H1 (cell line): Measurements from ENCODE around the gene SYNJ2. TPM values are rescaled to one million over a fixed set of nuclear protein-coding genes. Genes with fewer than 3 reads are reported as not detected.

ENCODE experiments used
- CTCF ChIA-PET: fragments of 300-600 bp; sonication (Branson Sonifier 250); formaldehyde crosslinking; loops from one replicate; lab custom pipeline; 2021; ENCODE audit not compliant: partially characterized antibody; lab: Charles Lee
- POLR2A ChIA-PET: fragments of 300-600 bp; sonication (Branson Sonifier 250); formaldehyde crosslinking; loops from one replicate; lab custom pipeline; 2021; ENCODE audit warnings: inconsistent platforms; ENCODE audit not compliant: partially characterized antibody; lab: Charles Lee
- DNase-seq, 2 experiments: peaks; one replicate each; pipeline versions ENCODE4 v3.0.0 to v3.0.0-alpha.2; 2010 to 2022; ENCODE audit warnings: low spot score in 2 of 2, low read depth in 1 of 2, mixed read lengths in 1 of 2
- FAIRE-seq: peaks from 2 replicates; lab custom pipeline; 2011; peaks lifted over from hg19 to GRCh38; lab: Jason Lieb, UNC
- H2AFZ ChIP-seq: 2 replicates; pipeline ENCODE4 v1.8.1; 2012; ENCODE audit warnings: low read length, inconsistent platforms
- H2AK5ac ChIP-seq: 2 replicates; pipeline ENCODE4 v1.6.1; 2013; ENCODE audit warnings: low read depth, low read length
- H2BK120ac ChIP-seq: replicated peaks from 2 replicates; pipeline ENCODE3; 2013; ENCODE audit warnings: low read depth, low read length, inconsistent platforms
- H2BK12ac ChIP-seq: 2 replicates; pipeline ENCODE4 v1.6.1; 2013; ENCODE audit warnings: low read depth, low read length
- H2BK15ac ChIP-seq: 2 replicates; pipeline ENCODE4 v1.6.1; 2013; ENCODE audit warnings: low read length
- H2BK20ac ChIP-seq: 2 replicates; pipeline ENCODE4 v1.6.1; 2013; ENCODE audit warnings: low read length
- H2BK5ac ChIP-seq: 2 replicates; pipeline ENCODE4 v1.6.1; 2013; ENCODE audit warnings: low read depth, low read length
- H3K14ac ChIP-seq: 2 replicates; pipeline ENCODE4 v1.6.1; 2013; ENCODE audit warnings: inconsistent platforms; ENCODE audit not compliant: insufficient read length
- H3K18ac ChIP-seq: 2 replicates; pipeline ENCODE4 v1.6.1; 2013; ENCODE audit warnings: low read length; ENCODE audit errors: extremely low read depth
- H3K23ac ChIP-seq: 2 replicates; pipeline ENCODE4 v1.6.1; 2013; ENCODE audit warnings: inconsistent platforms; ENCODE audit not compliant: insufficient read length
- H3K23me2 ChIP-seq: 2 replicates; pipeline ENCODE4 v1.6.1; 2013; ENCODE audit warnings: low read depth, low read length
- H3K27ac ChIP-seq: 2 replicates; pipeline ENCODE4 v1.6.1; 2011; ENCODE audit warnings: low read depth, low read length, inconsistent platforms
- H3K27me3 ChIP-seq, 4 experiments: replicated peaks in 1 of 4; 1 replicate in 1 of 4; 2 replicates in 3 of 4; pipeline versions ENCODE4 v1.6.1 to v1.8.1; 2011 to 2013; ENCODE audit warnings: low read length in 3 of 4, mild to moderate bottlenecking in 3 of 4, inconsistent platforms in 2 of 4, mixed read lengths in 2 of 4, moderate library complexity in 1 of 4; ENCODE audit not compliant: control insufficient read depth in 3 of 4, insufficient read depth in 3 of 4; ENCODE audit errors: extremely low read depth in 1 of 4
- H3K36me3 ChIP-seq, 4 experiments: 2 replicates each; pipeline versions ENCODE4 v1.6.1 to v1.8.1; 2011 to 2013; ENCODE audit warnings: mild to moderate bottlenecking in 4 of 4, low read length in 3 of 4, moderate library complexity in 2 of 4, control low read depth in 1 of 4, inconsistent platforms in 1 of 4; ENCODE audit not compliant: insufficient read depth in 4 of 4, control insufficient read depth in 2 of 4
- H3K4ac ChIP-seq: replicated peaks from 2 replicates; pipeline ENCODE3; 2013; ENCODE audit warnings: low read length, low read depth, mixed read lengths, inconsistent platforms; ENCODE audit not compliant: insufficient read length
- H3K4me1 ChIP-seq, 4 experiments: replicated peaks in 1 of 4; 1 replicate in 1 of 4; 2 replicates in 3 of 4; pipeline versions ENCODE4 v1.6.1 to v1.8.1; 2011 to 2013; ENCODE audit warnings: low read length in 3 of 4, inconsistent platforms in 2 of 4, mixed read lengths in 1 of 4; ENCODE audit not compliant: insufficient read depth in 4 of 4, control insufficient read depth in 3 of 4
- H3K4me2 ChIP-seq, 2 experiments: 2 replicates each; pipeline versions ENCODE4 v1.6.1 to v1.8.1; 2011 to 2013; ENCODE audit warnings: low read depth in 2 of 2, low read length in 2 of 2, control low read depth in 1 of 2, inconsistent platforms in 1 of 2, mild to moderate bottlenecking in 1 of 2; ENCODE audit not compliant: insufficient read depth in 1 of 2
- H3K4me3 ChIP-seq, 4 experiments: fragments of 200-600, 300-600 bp in 1 of 4; sonication (generic), shearing (Covaris generic), sonication (Bioruptor Twin) in 1 of 4; 2 replicates each; pipeline versions ENCODE4 v1.5.1 to v1.8.1; 2011 to 2016; ENCODE audit warnings: low read length in 4 of 4, low read depth in 3 of 4, control low read depth in 2 of 4, inconsistent platforms in 2 of 4, mild to moderate bottlenecking in 2 of 4, mixed read lengths in 1 of 4, moderate library complexity in 1 of 4; ENCODE audit not compliant: insufficient read depth in 2 of 4; ENCODE audit errors: extremely low read depth in 1 of 4
- H3K56ac ChIP-seq: replicated peaks from 2 replicates; pipeline ENCODE3; 2013; ENCODE audit warnings: low read depth, mild to moderate bottlenecking, mixed read lengths, low read length, inconsistent platforms; ENCODE audit not compliant: insufficient read length
- H3K79me1 ChIP-seq: 2 replicates; pipeline ENCODE4 v1.6.1; 2013; ENCODE audit warnings: low read depth, low read length, control low read depth
- H3K79me2 ChIP-seq, 2 experiments: 2 replicates each; pipeline versions ENCODE4 v1.6.1 to v1.8.1; 2012 to 2013; ENCODE audit warnings: low read length in 2 of 2, mild to moderate bottlenecking in 2 of 2, inconsistent platforms in 1 of 2; ENCODE audit not compliant: insufficient read depth in 2 of 2, control insufficient read depth in 1 of 2
- H3K9ac ChIP-seq, 4 experiments: replicated peaks in 1 of 4; 1 replicate in 1 of 4; 2 replicates in 3 of 4; pipeline versions ENCODE4 v1.6.1 to v1.8.1; 2011 to 2013; ENCODE audit warnings: low read depth in 3 of 4, low read length in 3 of 4, control low read depth in 2 of 4, mild to moderate bottlenecking in 2 of 4, moderate library complexity in 2 of 4, inconsistent platforms in 1 of 4; ENCODE audit errors: extremely low read depth in 1 of 4
- H3K9me3 ChIP-seq, 2 experiments: 2 replicates each; pipeline versions ENCODE4 v1.6.1 to v1.8.1; 2012 to 2013; ENCODE audit warnings: mild to moderate bottlenecking in 2 of 2, moderate library complexity in 2 of 2, control low read depth in 1 of 2, inconsistent platforms in 1 of 2, low read depth in 1 of 2, low read length in 1 of 2, mixed read lengths in 1 of 2; ENCODE audit not compliant: insufficient read depth in 2 of 2
- H4K20me1 ChIP-seq, 2 experiments: replicated peaks in 1 of 2; 2 replicates each; pipeline versions ENCODE3 to v1.8.1; 2011 to 2013; ENCODE audit warnings: inconsistent platforms in 2 of 2, low read length in 2 of 2, mild to moderate bottlenecking in 1 of 2; ENCODE audit not compliant: insufficient read depth in 2 of 2, control insufficient read depth in 1 of 2
- H4K5ac ChIP-seq: 2 replicates; pipeline ENCODE4 v1.6.1; 2013; ENCODE audit warnings: low read length, low read depth, mixed read lengths, inconsistent platforms; ENCODE audit not compliant: insufficient read length
- H4K8ac ChIP-seq: 2 replicates; pipeline ENCODE4 v1.8.0; 2013; ENCODE audit warnings: mild to moderate bottlenecking, moderate library complexity, low read length, inconsistent platforms; ENCODE audit not compliant: insufficient read depth; ENCODE audit errors: extremely low read depth
- H4K91ac ChIP-seq: replicated peaks from 2 replicates; pipeline ENCODE3; 2013; ENCODE audit warnings: low read length, mixed read lengths, inconsistent platforms; ENCODE audit not compliant: insufficient read length
- CBX5 ChIP-seq: fragments of 300-800, 300-1000 bp; sonication (generic); IDR thresholded peaks from 2 replicates; pipeline ENCODE4 v1.7.1; 2016; ENCODE audit warnings: antibody characterized with exemption, low read length, low read depth
- EGR1 ChIP-seq: IDR thresholded peaks from 2 replicates; pipeline ENCODE4 v1.6.1; 2011; ENCODE audit warnings: low read depth, low read length, borderline replicate concordance
- FOSL1 ChIP-seq: IDR thresholded peaks from 2 replicates; pipeline ENCODE4 v1.6.1; 2011; ENCODE audit warnings: mild to moderate bottlenecking, low read depth, low read length, moderate library complexity; ENCODE audit not compliant: insufficient read depth
- KDM5A ChIP-seq: fragments of 200-600 bp; IDR thresholded peaks from 2 replicates; pipeline ENCODE4 v1.7.1; 2012; ENCODE audit warnings: mild to moderate bottlenecking, low read length, inconsistent platforms, mixed read lengths
- POLR2A ChIP-seq, 2 experiments: IDR thresholded peaks; 1 replicate in 1 of 2; 2 replicates in 1 of 2; pipeline ENCODE4 v1.6.1; 2011; ENCODE audit warnings: low read depth in 2 of 2, low read length in 2 of 2, mild to moderate bottlenecking in 2 of 2; ENCODE audit errors: control extremely low read depth in 1 of 2
- RNF2 ChIP-seq: fragments of 200-900, 300-1000 bp; sonication (generic); IDR thresholded peaks from 2 replicates; pipeline ENCODE4 v1.7.1; 2016; ENCODE audit warnings: borderline replicate concordance, low read depth, mild to moderate bottlenecking, antibody characterized with exemption, low read length; ENCODE audit not compliant: poor library complexity, severe bottlenecking; ENCODE audit errors: missing control alignments
- SIN3A ChIP-seq, 2 experiments: IDR thresholded peaks in 1 of 2; conservative IDR thresholded peaks in 1 of 2; 2 replicates each; pipeline ENCODE4 v1.6.1; 2011 to 2012; ENCODE audit warnings: low read length in 2 of 2, improper control_type of control experiment in 1 of 2, low read depth in 1 of 2, mild to moderate bottlenecking in 1 of 2
- SP2 ChIP-seq: IDR thresholded peaks from 2 replicates; pipeline ENCODE4 v1.6.1; 2012; ENCODE audit warnings: mild to moderate bottlenecking, low read length, inconsistent platforms
- SP4 ChIP-seq: IDR thresholded peaks from 2 replicates; pipeline ENCODE4 v1.6.1; 2012; ENCODE audit warnings: low read length, inconsistent platforms
- SRF ChIP-seq: IDR thresholded peaks from 2 replicates; pipeline ENCODE4 v1.6.1; 2011; ENCODE audit warnings: mild to moderate bottlenecking, low read depth, low read length, moderate library complexity
- TAF1 ChIP-seq: IDR thresholded peaks from 2 replicates; pipeline ENCODE4 v1.6.1; 2011; ENCODE audit warnings: mild to moderate bottlenecking, low read depth, low read length
- TCF12 ChIP-seq: IDR thresholded peaks from 2 replicates; pipeline ENCODE4 v1.6.1; 2011; ENCODE audit warnings: low read depth, mild to moderate bottlenecking, low read length
- WGBS, 2 experiments: shearing (Covaris generic) in 1 of 2; methylation state at CpG; one replicate each; pipeline versions ENCODE4 v1.1.6 to v1.1.7; 2013 to 2015; ENCODE audit warnings: low lambda C conversion rate in 2 of 2, mixed read lengths in 2 of 2, inconsistent platforms in 1 of 2, low coverage in 1 of 2, missing lambda C conversion rate in 1 of 2; ENCODE audit not compliant: insufficient replicate concordance in 2 of 2, insufficient coverage in 1 of 2, insufficient read length in 1 of 2; ENCODE audit errors: extremely low coverage in 1 of 2, missing lambda C conversion rate in 1 of 2; 5-methylcytosine and 5-hydroxymethylcytosine counted together
- polyA plus RNA-seq, 7 experiments: library from polyadenylated mRNA; depleted of rRNA in 3 of 7; stranded (reverse) in 5 of 7; unstranded in 2 of 7; fragments of >200 nt in 5 of 7; fragments of 200-250 nt in 2 of 7; gene quantifications; 1 replicate in 5 of 7; 2 replicates in 1 of 7; 4 replicates in 1 of 7; pipeline versions ENCODE4 v1.2.1 to v1.2.3, GENCODE V29; 2011 to 2013; ENCODE audit warnings: missing spikeins in 2 of 7, mixed read lengths in 2 of 7
- total RNA-seq: library from RNA; stranded (reverse); fragmentation: NEBNext Ultra II Directional; extraction: Animal tissue kit (Norgen Biotek cat#: 25700); gene quantifications from 2 replicates; pipeline ENCODE4 v1.2.1, GENCODE V29; 2021

The SYNJ2 gene
- total and polyA plus RNA-seq, 2 of the 8 experiments (the other 6 are each of a cell fraction or from before 2014, with no cell fraction given), result 3.7 to 13.9 TPM

DNA sequence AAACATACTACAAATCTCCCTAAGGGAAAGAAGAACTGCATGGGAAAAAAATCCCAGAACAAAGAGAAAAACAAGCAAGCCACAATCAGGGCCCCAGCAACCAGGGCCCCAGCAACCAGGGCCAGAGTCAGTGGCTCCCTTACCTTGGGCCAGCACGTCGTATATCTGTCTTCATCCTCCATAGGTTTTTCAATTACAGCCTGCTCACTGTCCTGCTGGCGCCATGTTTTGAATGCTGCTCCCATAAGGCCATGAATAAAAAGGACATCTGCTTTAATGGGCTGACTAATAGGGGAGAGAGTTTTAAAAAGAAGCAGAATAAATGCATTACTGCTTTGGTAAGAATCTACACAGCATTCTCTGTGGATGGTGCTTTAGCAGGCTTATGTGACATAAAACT is 137.2 kb downstream of the SYNJ2 start:
- Histone ChIP-seq H3K9me3 (no peaks in the 10 kb centered on the region), H3K79me1 (no peaks in the 10 kb centered on the region), H2BK5ac (no peak overlapping the region), H3K36me3 (peaks cover 0 to 5% (median 2%) of the 10 kb centered on the region in 4 experiments; a peak in 4 of 8 replicates), H3K4me3 (no peak overlapping the region), H4K91ac (no peak overlapping the region), H4K20me1 (no peaks in the 10 kb centered on the region), H3K4ac (no peak overlapping the region), H2BK20ac (no peak overlapping the region), H3K27me3 (no peaks in the 10 kb centered on the region), H3K56ac (no peak overlapping the region), H2AFZ (no peak overlapping the region), H3K9ac (no peak overlapping the region), H3K23me2 (no peaks in the 10 kb centered on the region), H3K79me2 (no peaks in the 10 kb centered on the region), H3K23ac (no peak overlapping the region), H3K4me1 (no peaks in the 10 kb centered on the region), H2BK120ac (no peak overlapping the region), H2BK12ac (no peak overlapping the region), H3K18ac (no peak overlapping the region), H4K8ac (no peak overlapping the region)
- WGBS, 2 experiments, result 91% methylated on average over 3 of the region's 3 CpGs; no CpG with 5 or more reads in 1 of the 2 experiments
- CTCF ChIA-PET, result interaction anchor here (0.7 to 1.3 kb wide), 3 partner anchors 26 to 1005 kb away, joined by 3 read pairs; no protein-coding TSS in a partner anchor
- FAIRE-seq, result no peak
- DNase-seq, result no peak
- TF ChIP-seq POLR2A (IDR thresholded peaks at IDR 0.05; ENCODE audit: control extremely low read depth in 1 of 2, low read depth in 2 of 2, low read length in 2 of 2) (no peak), EGR1 (no peak), SIN3A (conservative IDR thresholded peaks at IDR 0.05 in 1 of 2, IDR thresholded peaks at IDR 0.05 in 1 of 2; ENCODE audit: low read depth in 1 of 2, low read length in 2 of 2) (no peak), KDM5A (no peak), RNF2 (no peak), TCF12 (no peak), TAF1 (no peak), CBX5 (no peak), SRF (no peak), SP4 (no peak), SP2 (no peak), FOSL1 (no peak)
- TF ChIP-seq, all 59 proteins: peak for 0
- Histone ChIP-seq H3K4me2 (no peak overlapping the region), H2AK5ac (no peak overlapping the region), H4K5ac (no peak overlapping the region), H3K27ac (no peak overlapping the region), H3K14ac (no peak overlapping the region), H2BK15ac (no peak overlapping the region)
- POLR2A ChIA-PET, result no interaction called here
